Ovary (tissue), 9 donors: ENCODE measurements around the gene CD200. TPM values are rescaled to one million over a fixed set of nuclear protein-coding genes. Genes with fewer than 3 reads are reported as not detected.
"Not testable (repeated sequence)": the region's sequence is repeated elsewhere in the genome, so short reads cannot be mapped to it uniquely, and the experiment has no call there.

Experiments
- DNase-seq, 5 donors: peaks; one replicate each; pipeline ENCODE4 v3.0.0-alpha.2; 2019 to 2020
- H3K27ac ChIP-seq, 2 donors: fragments of 200-600 bp; one replicate each; pipeline versions ENCODE4 v1.5.1 to v1.8.0; 2019 to 2022
- H3K27me3 ChIP-seq: fragments of 200-600 bp; one replicate; pipeline ENCODE4 v1.8.0; 2022
- H3K36me3 ChIP-seq: fragments of 200-600 bp; sonication (generic); one replicate; pipeline ENCODE4 v1.5.1; 2019
- H3K4me1 ChIP-seq: one replicate; pipeline ENCODE4 v1.8.1; 2013; ENCODE audit warnings: mild to moderate bottlenecking, moderate library complexity; ENCODE audit not compliant: insufficient read depth
- H3K4me3 ChIP-seq: fragments of 200-600 bp; sonication (generic); one replicate; pipeline ENCODE4 v1.5.1; 2017
- H3K9me3 ChIP-seq, 2 donors: fragments of 200-600 bp in 1 of 2; sonication (generic) in 1 of 2; one replicate each; pipeline versions ENCODE4 v1.5.1 to v1.8.1; 2013 to 2019; ENCODE audit warnings: mild to moderate bottlenecking in 1 of 2, moderate library complexity in 1 of 2
- CTCF ChIP-seq, 3 donors: fragments of 450-650 bp in 2 of 3; fragments of 200-600 bp in 1 of 3; IDR thresholded peaks; one replicate each; pipeline versions ENCODE4 v1.5.1 to v1.8.0; 2016 to 2022; ENCODE audit warnings: antibody characterized with exemption in 3 of 3, mild to moderate bottlenecking in 1 of 3
- EP300 ChIP-seq: sonication (generic); formaldehyde crosslinking; IDR thresholded peaks from one replicate; pipeline ENCODE4 v1.6.1; 2017; ENCODE audit warnings: antibody characterized with exemption
- POLR2A ChIP-seq: fragments of 450-650 bp; IDR thresholded peaks from one replicate; pipeline ENCODE4 v1.6.1; 2017; ENCODE audit warnings: antibody characterized with exemption, mild to moderate bottlenecking, moderate library complexity
- WGBS, 3 donors: extraction: QIAGEN DNeasy Blood & Tissue Kit in 1 of 3; methylation state at CpG; one replicate each; pipeline versions ENCODE4 v1.1.5 to v1.1.7; 2013 to 2017; 5-methylcytosine and 5-hydroxymethylcytosine counted together
- intact Hi-C, 4 donors: fragments of 100-400 bp; cut with DNase I; formaldehyde crosslinking; loops; one replicate each; pipeline versions ENCODE4 v1.11.0 to v1.15.1; 2022 to 2023
- polyA plus RNA-seq, 2 donors: library from polyadenylated mRNA; stranded (reverse); fragments of 200-250 nt in 1 of 2; fragments of 350-450 nt in 1 of 2; fragmentation: Illumina TruSeq in 1 of 2; extraction: RNeasy Lipid Tissue Mini Kit (QIAGEN cat#74804) in 1 of 2; gene quantifications; one replicate each; pipeline ENCODE4 v1.2.3, GENCODE V29; 2013 to 2014
- total RNA-seq, 7 donors: library from RNA; depleted of rRNA in 2 of 7; stranded (reverse); fragments of >200 nt in 2 of 7; fragmentation: NEBNext Ultra II Directional in 3 of 7; extraction: Animal tissue kit (Norgen Biotek cat#: 25700) in 3 of 7; gene quantifications; one replicate each; pipeline versions ENCODE4 v1.1.0 to v1.2.4, GENCODE V29; 2016 to 2023
- donor health status: DM: no; HTN: no; CAD: no; lungs with moderate emphysema.
- donor health status: DM: no; HTN: no; CAD: no.
- donor health status: Bipolar disorder and iron deficiency.
- donor health status: DM: yes; HTN: yes; CAD: no.
- donor health status: DM: no; HTN: no; CAD: no.
- donor health status: DM: yes; HTN: yes; CAD: no.

The CD200 gene
- total and polyA plus RNA-seq, 9 donors: 9.6 to 36.4 (median 17.0) TPM

GRCh38 chr3:112376992-112377391 is 44.0 kb downstream of the CD200 start:
- Histone ChIP-seq H3K36me3 (no peaks in the 10 kb centered on the region), H3K27ac (peak overlapping the region in 1 of 2 donors; percentile 14), H3K4me3 (no peak overlapping the region), H3K27me3 (no peaks in the 10 kb centered on the region), H3K4me1 (no peaks in the 10 kb centered on the region), H3K9me3 (no peaks in the 10 kb centered on the region)
- TF ChIP-seq EP300 (no peak), POLR2A (no peak), CTCF (IDR thresholded peaks at IDR 0.05) (no peak)
- WGBS, 3 donors: 55 to 69% (median 66%) methylated on average over 1 of the region's 1 CpG
- intact Hi-C loops: no loop called here
- no peak for DNase-seq

GRCh38 chr3:112377568-112378071 is 44.7 kb downstream of the CD200 start:
- intact Hi-C loops: no loop called here
- WGBS, 3 donors: 30 to 40% (median 35%) methylated on average over 4 of the region's 4 CpGs
- no peak for DNase-seq
- no peaks in the 10 kb centered on the region for H3K27me3 ChIP-seq
- peak overlapping the region in 1 of 2 donors; percentile 14 for H3K27ac ChIP-seq
- H3K36me3 ChIP-seq: no peaks in the 10 kb centered on the region
- no peak for TF ChIP-seq POLR2A
- TF ChIP-seq EP300: no peak
- no peak for TF ChIP-seq CTCF (IDR thresholded peaks at IDR 0.05)
- H3K9me3 ChIP-seq: no peaks in the 10 kb centered on the region
- no peak overlapping the region for H3K4me3 ChIP-seq
- H3K4me1 ChIP-seq: no peaks in the 10 kb centered on the region

- 64 to 71% (median 65%) methylated on average over 4 of the region's 4 CpGs for WGBS, 3 donors
- intact Hi-C loops, H3K4me1 ChIP-seq, H3K4me3 ChIP-seq, H3K36me3 ChIP-seq, H3K9me3 ChIP-seq, H3K27me3 ChIP-seq, DNase-seq: not testable (repeated sequence)
- peak overlapping the region in 1 of 2 donors; percentile 14 for H3K27ac ChIP-seq
Observed at GRCh38 chr3:112378347-112378746, 45.4 kb downstream of the CD200 start.

- TF ChIP-seq CTCF (IDR thresholded peaks at IDR 0.05): no peak
- TF ChIP-seq POLR2A: no peak
- TF ChIP-seq EP300: no peak
- Histone ChIP-seq H3K36me3 (no peaks in the 10 kb centered on the region), H3K4me3 (no peak overlapping the region), H3K27ac (no peak overlapping the region), H3K27me3 (no peaks in the 10 kb centered on the region), H3K4me1 (no peaks in the 10 kb centered on the region), H3K9me3 (no peaks in the 10 kb centered on the region)
- no peak for DNase-seq
- 88 to 94% (median 93%) methylated on average over 7 of the region's 7 CpGs for WGBS, 3 donors
- intact Hi-C loops: no loop called here
Observed at GRCh38 chr3:112379020-112379690, 46.2 kb downstream of the CD200 start.
